ENCODE data around the gene RBMY1A1.
"Not testable (repeated sequence)": the region's sequence is repeated elsewhere in the genome, so short reads cannot be mapped to it uniquely, and the experiment has no call there.

Gene RBMY1A1

GRCh38 chrY:21534579-21534978, at the start of gene RBMY1A1:
RBMY1A1 (plus strand) TSS chrY:21534879; CDS start chrY:21536892, 2,013 bp downstream.
- not testable (repeated sequence) for DNase-seq

DNA sequence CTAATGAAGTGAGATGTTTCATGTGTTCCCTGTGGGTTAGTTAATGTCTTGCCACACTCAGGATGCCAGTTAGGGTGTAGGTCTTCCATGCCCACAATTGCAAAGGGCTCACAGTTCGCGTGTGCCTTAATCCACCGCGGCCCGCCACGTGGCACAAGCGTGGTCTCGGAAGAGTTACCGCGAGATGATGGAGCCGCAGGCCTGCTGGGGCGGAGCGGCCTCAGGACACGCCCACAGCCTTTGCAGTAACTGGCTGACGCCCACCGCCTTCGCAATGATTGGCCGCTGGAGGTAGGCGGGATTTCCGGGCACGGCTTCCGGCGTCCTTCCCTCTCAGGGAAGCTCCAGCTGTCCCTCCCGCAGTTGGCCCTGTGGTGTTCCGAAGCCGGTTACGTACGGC, 23.6 kb upstream of the RBMY1A1 start, which contains the start of gene RBMY1B:
RBMY1B (plus strand) TSS at position 301 of the 400 bp plus-strand sequence. CDS start 2,013 bp downstream, outside the sequence.
- DNase-seq = not testable (repeated sequence)

DNA sequence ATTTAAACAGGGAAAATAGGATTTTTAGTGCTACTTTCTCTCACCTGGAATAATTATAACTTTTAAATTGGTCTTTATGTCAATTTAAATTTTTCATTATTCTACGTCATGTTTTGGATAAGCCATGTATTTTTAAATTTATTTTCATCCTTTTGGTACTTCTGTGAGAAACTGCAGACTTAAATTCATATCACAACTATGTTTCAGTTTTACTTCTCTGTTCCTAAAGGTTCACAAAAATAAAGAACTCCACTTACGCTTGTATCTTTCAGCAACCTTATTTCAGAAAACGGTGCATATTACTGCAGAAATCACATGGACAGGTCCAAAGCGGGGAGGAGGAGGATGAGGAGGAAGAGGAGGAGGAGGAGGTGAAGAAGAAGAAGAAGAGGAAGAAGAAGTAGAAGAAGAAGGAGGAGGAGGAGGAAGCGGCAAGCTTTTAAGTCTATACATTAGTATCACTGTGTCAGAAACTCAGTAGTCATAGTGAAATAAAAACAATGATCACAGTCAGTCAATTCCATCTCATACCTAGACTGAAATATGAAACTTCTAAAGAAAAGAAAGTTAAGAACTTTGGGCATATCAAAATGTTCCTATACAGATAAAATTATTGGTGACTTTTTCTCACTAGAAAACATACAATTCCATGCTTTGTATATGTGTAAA, 24.8 kb downstream of the RBMY1A1 start:
- DNase-seq = not testable (repeated sequence)

- DNase-seq = no peak
Observed at GRCh38 chrY:21585449-21585848, 50.8 kb downstream of the RBMY1A1 start.

- DNase-seq = not testable (repeated sequence)
Observed at GRCh38 chrY:21586454-21586853, 51.8 kb downstream of the RBMY1A1 start.

- DNase-seq = no peak
Observed at GRCh38 chrY:21592059-21592458, 57.4 kb downstream of the RBMY1A1 start.

- not testable (repeated sequence) for DNase-seq
Observed at GRCh38 chrY:21596287-21596686, 61.6 kb downstream of the RBMY1A1 start.
